Measurements from ENCODE around the gene MKNK2. TPM values are rescaled to one million over a fixed set of nuclear protein-coding genes. Genes with fewer than 3 reads are reported as not detected.

The MKNK2 gene
- total RNA-seq, 3 donors from 2014 or later (not counting 1 experiment from before 2014, with no cell fraction given): 259 to 389 (median 322) TPM

- no peaks in the 10 kb centered on the region for H3K9me3 Mint-ChIP-seq
- WGBS (ENCODE audit: insufficient coverage): under 1% methylated on average over 55 of the region's 55 CpGs
- H3K4me1 ChIP-seq (ENCODE audit: control insufficient read depth, insufficient read depth, low read length): peaks cover 52% of the 10 kb centered on the region
- no peak for TF ChIP-seq CTCF (IDR thresholded peaks at IDR 0.05)
- no peaks in the 10 kb centered on the region for H3K27me3 Mint-ChIP-seq (ENCODE audit: low read depth in 2 of 2)
- peak in 1 of 2 donors; percentile 72 for DNase-seq
- H3K27ac Mint-ChIP-seq: peak overlapping the region; percentile 98
- peak overlapping the region; percentile 92 for H3K4me3 Mint-ChIP-seq
- H3K27me3 ChIP-seq (ENCODE audit: control insufficient read depth, insufficient read depth, low read length): no peaks in the 10 kb centered on the region
- H3K9me3 ChIP-seq (ENCODE audit: control insufficient read depth, insufficient read depth, low read length): no peaks in the 10 kb centered on the region
- peak overlapping the region; percentile 97 for H3K27ac ChIP-seq (ENCODE audit: low read length)
- no peaks in the 10 kb centered on the region for H3K36me3 Mint-ChIP-seq
- peak; percentile 55 to 73 (median 60) for ATAC-seq
- peaks cover 8 to 33% of the 10 kb centered on the region in 2 donors for H3K4me1 Mint-ChIP-seq
- intact Hi-C loops (cut with micrococcal nuclease): loop anchor here (1.0 to 5.0 kb wide), 2 partner anchors 19 to 36 kb away; partner anchors contain the start of genes IZUMO4 and MOB3A
- peak overlapping the region; percentile 52 for H3K4me3 ChIP-seq (ENCODE audit: low read length)
- H3K36me3 ChIP-seq (ENCODE audit: control insufficient read depth, insufficient read depth, low read length): no peaks in the 10 kb centered on the region
Observed at GRCh38 chr19:2060884-2061494, 9.9 kb upstream of the MKNK2 start.

GRCh38 chr19:2059422-2060201 is 8.6 kb upstream of the MKNK2 start:
- H3K27ac Mint-ChIP-seq: peak overlapping the region; percentile 98
- peak overlapping the region; percentile 92 for H3K4me3 Mint-ChIP-seq
- no peaks in the 10 kb centered on the region for H3K27me3 Mint-ChIP-seq (ENCODE audit: low read depth in 2 of 2)
- no peak overlapping the region for H3K4me3 ChIP-seq (ENCODE audit: low read length)
- H3K4me1 Mint-ChIP-seq: peaks cover 8 to 38% of the 10 kb centered on the region in 2 donors
- no peak for DNase-seq
- no peak for ATAC-seq
- no peaks in the 10 kb centered on the region for H3K9me3 ChIP-seq (ENCODE audit: control insufficient read depth, insufficient read depth, low read length)
- peak overlapping the region; percentile 97 for H3K27ac ChIP-seq (ENCODE audit: low read length)
- H3K4me1 ChIP-seq (ENCODE audit: control insufficient read depth, insufficient read depth, low read length): peaks cover 64% of the 10 kb centered on the region
- H3K9me3 Mint-ChIP-seq: no peaks in the 10 kb centered on the region
- no peaks in the 10 kb centered on the region for H3K36me3 ChIP-seq (ENCODE audit: control insufficient read depth, insufficient read depth, low read length)
- intact Hi-C loops (cut with micrococcal nuclease): loop anchor here (5.0 kb wide), 1 partner anchor 38 kb away; the partner anchor contains the start of genes IZUMO4 and MOB3A
- H3K27me3 ChIP-seq (ENCODE audit: control insufficient read depth, insufficient read depth, low read length): no peaks in the 10 kb centered on the region
- no peaks in the 10 kb centered on the region for H3K36me3 Mint-ChIP-seq
- 91% methylated on average over 24 of the region's 24 CpGs for WGBS (ENCODE audit: insufficient coverage)
- no peak for TF ChIP-seq CTCF (IDR thresholded peaks at IDR 0.05)

- H3K9me3 ChIP-seq (ENCODE audit: control insufficient read depth, insufficient read depth, low read length): no peaks in the 10 kb centered on the region
- H3K4me1 ChIP-seq (ENCODE audit: control insufficient read depth, insufficient read depth, low read length): peaks cover 65% of the 10 kb centered on the region
- no peaks in the 10 kb centered on the region for H3K27me3 ChIP-seq (ENCODE audit: control insufficient read depth, insufficient read depth, low read length)
- H3K9me3 Mint-ChIP-seq: no peaks in the 10 kb centered on the region
- H3K27ac ChIP-seq (ENCODE audit: low read length): no peak overlapping the region
- no peaks in the 10 kb centered on the region for H3K36me3 ChIP-seq (ENCODE audit: control insufficient read depth, insufficient read depth, low read length)
- peaks cover 8 to 38% of the 10 kb centered on the region in 2 donors for H3K4me1 Mint-ChIP-seq
- 91% methylated on average over 24 of the region's 27 CpGs for WGBS (ENCODE audit: insufficient coverage)
- H3K36me3 Mint-ChIP-seq: no peaks in the 10 kb centered on the region
- ATAC-seq (no peak), DNase-seq (no peak)
- intact Hi-C loops (cut with micrococcal nuclease): no loop called here
- peak overlapping the region; percentile 66 for H3K4me3 Mint-ChIP-seq
- TF ChIP-seq CTCF (IDR thresholded peaks at IDR 0.05): no peak
- H3K4me3 ChIP-seq (ENCODE audit: low read length): no peak overlapping the region
- peak overlapping the region; percentile 51 to 63 for H3K27ac Mint-ChIP-seq
- no peaks in the 10 kb centered on the region for H3K27me3 Mint-ChIP-seq (ENCODE audit: low read depth in 2 of 2)
Observed at GRCh38 chr19:2058570-2059421, 7.8 kb upstream of the MKNK2 start.
